Measurements from ENCODE around the gene MEIS3.

MEIS3 gene

DNA sequence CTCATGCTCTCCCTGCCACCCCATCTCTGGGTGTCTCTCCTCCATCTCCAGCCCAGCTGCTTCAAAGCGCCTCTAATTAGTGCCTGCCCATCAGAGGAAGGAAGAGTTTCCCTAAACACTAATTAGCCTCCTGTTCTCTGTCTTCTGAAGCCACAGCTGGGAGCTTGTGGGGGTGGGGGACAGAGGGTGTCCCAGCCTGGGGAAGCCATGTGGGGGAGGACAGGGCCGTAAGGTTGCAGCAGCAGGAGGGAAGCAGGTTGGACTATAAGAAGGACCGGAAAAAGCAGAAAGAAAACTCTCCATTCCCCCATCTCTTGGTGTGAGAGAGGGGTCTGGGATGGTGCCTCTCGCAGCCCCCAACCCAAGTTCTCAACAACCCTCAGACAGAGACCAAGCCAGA, 26.2 kb upstream of the MEIS3 start:
- TF ChIP-seq, protein P1, sequence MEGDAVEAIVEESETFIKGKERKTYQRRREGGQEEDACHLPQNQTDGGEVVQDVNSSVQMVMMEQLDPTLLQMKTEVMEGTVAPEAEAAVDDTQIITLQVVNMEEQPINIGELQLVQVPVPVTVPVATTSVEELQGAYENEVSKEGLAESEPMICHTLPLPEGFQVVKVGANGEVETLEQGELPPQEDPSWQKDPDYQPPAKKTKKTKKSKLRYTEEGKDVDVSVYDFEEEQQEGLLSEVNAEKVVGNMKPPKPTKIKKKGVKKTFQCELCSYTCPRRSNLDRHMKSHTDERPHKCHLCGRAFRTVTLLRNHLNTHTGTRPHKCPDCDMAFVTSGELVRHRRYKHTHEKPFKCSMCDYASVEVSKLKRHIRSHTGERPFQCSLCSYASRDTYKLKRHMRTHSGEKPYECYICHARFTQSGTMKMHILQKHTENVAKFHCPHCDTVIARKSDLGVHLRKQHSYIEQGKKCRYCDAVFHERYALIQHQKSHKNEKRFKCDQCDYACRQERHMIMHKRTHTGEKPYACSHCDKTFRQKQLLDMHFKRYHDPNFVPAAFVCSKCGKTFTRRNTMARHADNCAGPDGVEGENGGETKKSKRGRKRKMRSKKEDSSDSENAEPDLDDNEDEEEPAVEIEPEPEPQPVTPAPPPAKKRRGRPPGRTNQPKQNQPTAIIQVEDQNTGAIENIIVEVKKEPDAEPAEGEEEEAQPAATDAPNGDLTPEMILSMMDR (IDR thresholded peaks at IDR 0.05; ENCODE audit: low read depth, low read length) = no peak
- H3K4me3 ChIP-seq (ENCODE audit: low read depth, low read length) = no peak overlapping the region

DNA sequence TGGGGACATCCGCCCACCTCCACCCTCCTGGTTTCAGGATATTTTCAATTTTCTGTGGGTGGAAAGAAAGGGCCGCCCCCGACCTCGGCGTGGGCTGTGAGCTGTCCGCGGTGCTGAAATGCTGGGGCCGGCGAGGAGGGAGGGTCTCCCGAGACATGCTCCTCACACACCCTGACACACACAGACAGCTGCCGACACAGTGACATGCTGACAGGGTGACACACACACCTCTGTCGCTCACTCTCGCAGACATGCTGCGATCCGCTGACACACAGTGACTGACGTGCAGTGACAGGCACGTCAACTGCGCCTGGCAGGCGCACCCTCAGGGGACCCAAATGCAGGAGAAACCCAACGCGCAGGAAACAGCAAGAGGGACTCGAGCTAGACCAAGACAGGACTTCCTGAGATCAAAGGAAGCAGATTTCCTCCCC, 25.1 kb upstream of the MEIS3 start:
- H3K4me3 ChIP-seq (ENCODE audit: low read depth, low read length) = no peak overlapping the region
- TF ChIP-seq, protein P1 (IDR thresholded peaks at IDR 0.05; ENCODE audit: low read depth, low read length) = no peak

DNA sequence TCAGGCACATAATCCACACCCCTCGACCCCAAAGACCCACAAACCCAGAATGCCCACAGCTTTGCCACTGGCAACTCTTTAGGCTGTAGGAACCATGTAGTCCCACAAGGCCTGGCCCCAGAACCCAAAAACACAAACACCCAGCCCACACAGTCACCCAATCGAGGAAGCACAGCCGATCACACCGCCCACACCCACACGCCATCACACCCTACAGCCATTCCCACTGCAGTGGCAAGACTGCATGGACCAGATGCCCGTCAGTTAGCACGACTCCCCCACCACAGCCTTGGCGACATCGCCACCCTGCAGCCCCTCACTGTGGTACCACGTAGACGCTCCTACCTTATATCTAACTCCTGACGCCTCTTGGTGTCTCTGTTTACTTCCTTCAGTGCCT, 24.0 kb upstream of the MEIS3 start:
- TF ChIP-seq, protein P1 (IDR thresholded peaks at IDR 0.05; ENCODE audit: low read depth, low read length) = no peak
- no peak overlapping the region for H3K4me3 ChIP-seq (ENCODE audit: low read depth, low read length)

DNA sequence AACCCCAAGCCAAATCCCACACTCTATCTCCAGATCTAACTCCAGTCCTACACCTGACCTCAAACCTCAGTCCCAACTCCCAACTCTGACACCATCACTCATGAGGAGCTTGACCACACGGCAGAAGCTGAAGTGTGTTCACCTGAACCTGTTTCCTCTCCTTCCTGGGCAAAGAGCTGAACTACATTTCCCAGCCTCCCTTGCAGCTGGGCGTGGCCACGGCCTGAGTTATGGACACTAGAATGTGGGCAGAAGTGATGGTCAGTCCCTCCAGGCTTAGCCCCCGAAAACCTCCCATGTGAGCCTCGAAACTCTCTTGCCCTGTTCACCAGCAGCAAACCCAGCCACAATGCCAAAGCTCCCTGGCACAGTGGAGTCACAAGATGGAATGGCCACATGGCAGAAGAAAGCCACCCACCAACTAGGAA, 19.5 kb upstream of the MEIS3 start:
- TF ChIP-seq, protein P1 (IDR thresholded peaks at IDR 0.05; ENCODE audit: low read depth, low read length) = no peak
- H3K4me3 ChIP-seq (ENCODE audit: low read depth, low read length) = no peak overlapping the region

DNA sequence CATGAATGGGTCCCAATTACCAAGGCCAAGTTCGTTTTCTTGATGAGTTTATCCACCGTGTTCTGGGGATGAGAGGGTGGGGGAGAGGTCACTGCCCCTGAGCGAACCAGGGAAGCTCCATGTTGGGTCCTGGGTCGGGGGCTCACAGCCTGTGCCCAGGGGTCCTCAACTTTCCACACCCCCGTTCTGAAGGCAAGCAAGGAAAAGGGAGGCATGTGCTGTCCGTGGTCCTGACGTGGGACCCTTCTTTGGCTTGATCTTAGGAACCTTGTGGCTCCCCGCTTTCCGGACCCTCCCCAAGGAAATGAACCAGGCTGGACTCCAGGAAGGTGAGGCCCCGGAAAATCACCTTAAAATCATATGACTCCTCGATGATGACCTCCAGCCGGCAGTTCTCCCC, 18.2 kb upstream of the MEIS3 start:
- H3K4me3 ChIP-seq (ENCODE audit: low read depth, low read length) = no peak overlapping the region
- TF ChIP-seq, protein P1 (IDR thresholded peaks at IDR 0.05; ENCODE audit: low read depth, low read length) = no peak

DNA sequence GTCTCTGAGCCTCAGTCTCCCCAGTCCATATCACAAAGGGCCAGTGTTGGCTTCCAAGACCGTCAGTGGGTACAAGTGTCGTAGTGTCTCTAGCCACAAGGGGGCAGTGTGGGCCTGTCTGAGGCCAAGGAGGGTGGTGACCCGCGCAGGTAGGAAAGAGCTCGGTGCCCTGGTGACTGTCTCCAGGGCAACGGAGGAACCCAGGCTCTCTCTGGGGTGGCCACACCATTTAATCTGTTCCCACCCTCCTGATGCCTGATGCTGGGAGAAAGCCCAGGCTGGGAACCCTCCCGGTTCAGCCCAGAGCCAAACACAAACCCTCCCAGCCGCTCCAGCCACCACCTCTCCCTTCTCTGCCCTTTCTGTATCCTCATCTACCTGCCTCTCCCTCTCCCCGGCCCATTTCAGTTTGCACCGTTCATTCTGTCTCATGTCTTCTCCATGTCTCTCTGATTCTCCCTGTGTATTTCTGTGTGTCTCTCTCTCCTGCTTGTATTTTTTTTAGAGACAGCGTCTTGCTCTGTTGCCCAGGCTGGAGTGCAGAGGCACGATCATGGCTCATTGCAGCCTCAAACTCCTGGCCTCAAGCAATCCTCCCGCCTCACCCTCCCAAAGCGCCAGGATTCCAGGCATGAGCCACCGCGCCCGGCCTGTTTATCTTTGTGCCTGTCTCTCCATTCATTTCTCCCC, 17.5 kb upstream of the MEIS3 start:
- TF ChIP-seq, protein P1 (IDR thresholded peaks at IDR 0.05; ENCODE audit: low read depth, low read length) = peak; percentile 80

DNA sequence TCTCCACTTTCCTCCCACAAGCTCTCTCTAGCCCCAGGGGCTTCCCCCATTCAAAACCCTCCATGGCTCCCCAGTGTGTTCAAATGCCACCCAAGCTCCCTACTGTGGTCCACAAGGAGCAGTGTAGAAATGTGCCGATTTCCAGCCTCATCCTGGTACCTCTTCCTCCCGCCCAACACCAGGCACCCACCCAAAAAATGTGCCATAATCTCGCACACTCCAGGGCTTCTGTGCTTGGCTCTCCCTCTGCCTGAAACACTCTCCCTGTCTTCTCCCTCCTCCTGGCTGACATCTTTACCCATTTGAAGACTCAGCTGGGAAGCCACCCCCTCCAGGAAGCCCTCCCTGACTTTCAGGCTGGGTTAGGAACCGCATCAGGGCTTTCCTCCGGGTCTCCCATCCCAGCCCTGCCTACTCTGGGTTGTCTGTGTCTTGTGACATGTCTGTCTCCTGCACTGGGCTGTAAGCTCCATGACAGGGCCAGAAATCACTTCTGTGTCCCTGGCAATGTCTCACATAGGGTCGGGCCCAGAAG, 16.6 kb upstream of the MEIS3 start:
- TF ChIP-seq, protein P1 (IDR thresholded peaks at IDR 0.05; ENCODE audit: low read depth, low read length) = no peak

More for the DNA sequence above, 17.5 kb upstream of the MEIS3 start:
- H3K4me3 ChIP-seq (ENCODE audit: low read depth, low read length) = no peak overlapping the region

More for the DNA sequence above, 16.6 kb upstream of the MEIS3 start:
- H3K4me3 ChIP-seq (ENCODE audit: low read depth, low read length) = no peak overlapping the region

All from WI38 (cell line).